ENCODE results near the gene CFAP77. TPM values are rescaled to one million over a fixed set of nuclear protein-coding genes. Genes with fewer than 3 reads are reported as not detected.

CFAP77 gene
- total and polyA plus RNA-seq, 2 of the 13 experiments (the other 11 are each of a cell fraction or from before 2014, with no cell fraction given), result not detected

DNA sequence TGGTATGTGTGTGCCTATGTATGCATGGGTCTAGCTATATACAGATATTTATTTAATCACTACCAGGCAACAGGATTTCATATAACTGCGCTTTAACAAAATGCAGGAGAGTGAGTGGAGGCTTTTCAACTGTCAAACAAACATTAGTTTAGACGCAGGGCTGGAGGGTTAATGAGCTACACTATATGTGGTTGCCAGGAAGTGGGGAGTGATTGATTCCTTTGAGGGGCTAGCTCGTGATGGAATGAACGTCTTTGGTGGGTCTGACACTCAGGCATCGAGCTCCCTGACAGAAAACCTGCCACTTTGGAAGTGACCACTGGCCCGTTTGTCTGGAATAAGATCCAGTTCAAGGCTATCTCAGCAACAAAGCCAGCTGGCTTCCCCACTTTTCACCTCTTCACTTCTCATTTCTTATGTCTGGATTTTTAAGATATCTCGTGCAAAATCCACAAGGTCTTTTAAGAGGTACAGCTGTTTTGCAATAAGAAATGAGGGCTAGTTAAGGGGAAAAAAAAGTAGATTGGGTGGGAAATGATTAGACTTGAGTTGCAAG is 78.0 kb downstream of the CFAP77 start (continued):
- TF ChIP-seq, protein P1, sequence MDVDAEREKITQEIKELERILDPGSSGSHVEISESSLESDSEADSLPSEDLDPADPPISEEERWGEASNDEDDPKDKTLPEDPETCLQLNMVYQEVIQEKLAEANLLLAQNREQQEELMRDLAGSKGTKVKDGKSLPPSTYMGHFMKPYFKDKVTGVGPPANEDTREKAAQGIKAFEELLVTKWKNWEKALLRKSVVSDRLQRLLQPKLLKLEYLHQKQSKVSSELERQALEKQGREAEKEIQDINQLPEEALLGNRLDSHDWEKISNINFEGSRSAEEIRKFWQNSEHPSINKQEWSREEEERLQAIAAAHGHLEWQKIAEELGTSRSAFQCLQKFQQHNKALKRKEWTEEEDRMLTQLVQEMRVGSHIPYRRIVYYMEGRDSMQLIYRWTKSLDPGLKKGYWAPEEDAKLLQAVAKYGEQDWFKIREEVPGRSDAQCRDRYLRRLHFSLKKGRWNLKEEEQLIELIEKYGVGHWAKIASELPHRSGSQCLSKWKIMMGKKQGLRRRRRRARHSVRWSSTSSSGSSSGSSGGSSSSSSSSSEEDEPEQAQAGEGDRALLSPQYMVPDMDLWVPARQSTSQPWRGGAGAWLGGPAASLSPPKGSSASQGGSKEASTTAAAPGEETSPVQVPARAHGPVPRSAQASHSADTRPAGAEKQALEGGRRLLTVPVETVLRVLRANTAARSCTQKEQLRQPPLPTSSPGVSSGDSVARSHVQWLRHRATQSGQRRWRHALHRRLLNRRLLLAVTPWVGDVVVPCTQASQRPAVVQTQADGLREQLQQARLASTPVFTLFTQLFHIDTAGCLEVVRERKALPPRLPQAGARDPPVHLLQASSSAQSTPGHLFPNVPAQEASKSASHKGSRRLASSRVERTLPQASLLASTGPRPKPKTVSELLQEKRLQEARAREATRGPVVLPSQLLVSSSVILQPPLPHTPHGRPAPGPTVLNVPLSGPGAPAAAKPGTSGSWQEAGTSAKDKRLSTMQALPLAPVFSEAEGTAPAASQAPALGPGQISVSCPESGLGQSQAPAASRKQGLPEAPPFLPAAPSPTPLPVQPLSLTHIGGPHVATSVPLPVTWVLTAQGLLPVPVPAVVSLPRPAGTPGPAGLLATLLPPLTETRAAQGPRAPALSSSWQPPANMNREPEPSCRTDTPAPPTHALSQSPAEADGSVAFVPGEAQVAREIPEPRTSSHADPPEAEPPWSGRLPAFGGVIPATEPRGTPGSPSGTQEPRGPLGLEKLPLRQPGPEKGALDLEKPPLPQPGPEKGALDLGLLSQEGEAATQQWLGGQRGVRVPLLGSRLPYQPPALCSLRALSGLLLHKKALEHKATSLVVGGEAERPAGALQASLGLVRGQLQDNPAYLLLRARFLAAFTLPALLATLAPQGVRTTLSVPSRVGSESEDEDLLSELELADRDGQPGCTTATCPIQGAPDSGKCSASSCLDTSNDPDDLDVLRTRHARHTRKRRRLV (CRISPR knock-in tag; IDR thresholded peaks at IDR 0.05), result no peak
- TF ChIP-seq, protein P2, sequence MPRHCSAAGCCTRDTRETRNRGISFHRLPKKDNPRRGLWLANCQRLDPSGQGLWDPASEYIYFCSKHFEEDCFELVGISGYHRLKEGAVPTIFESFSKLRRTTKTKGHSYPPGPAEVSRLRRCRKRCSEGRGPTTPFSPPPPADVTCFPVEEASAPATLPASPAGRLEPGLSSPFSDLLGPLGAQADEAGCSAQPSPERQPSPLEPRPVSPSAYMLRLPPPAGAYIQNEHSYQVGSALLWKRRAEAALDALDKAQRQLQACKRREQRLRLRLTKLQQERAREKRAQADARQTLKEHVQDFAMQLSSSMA (CRISPR knock-in tag; IDR thresholded peaks at IDR 0.05), result no peak

DNA sequence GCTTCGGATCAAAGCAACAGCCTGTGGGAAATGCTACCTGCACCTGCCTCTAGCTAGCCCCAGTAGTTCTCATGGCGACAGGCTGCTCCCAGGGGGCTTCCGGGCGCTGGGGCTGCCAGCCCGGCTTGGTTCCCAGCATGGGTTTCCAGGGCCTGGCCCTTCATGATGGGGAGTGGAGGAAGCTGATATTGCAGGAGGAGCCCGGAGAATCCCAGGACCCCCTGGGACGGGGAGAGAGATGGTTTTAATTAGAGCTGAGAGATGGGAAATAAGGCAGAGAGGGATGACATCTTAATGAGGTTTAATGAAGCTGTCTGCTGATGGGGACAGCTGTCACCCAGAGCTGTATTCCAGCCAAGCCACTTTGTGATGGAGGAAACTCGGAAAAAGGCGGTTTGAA is 78.6 kb downstream of the CFAP77 start:
- no peak for TF ChIP-seq ZNF263 (CRISPR knock-in tag; IDR thresholded peaks at IDR 0.05)
- TF ChIP-seq MAFF (IDR thresholded peaks at IDR 0.05; ENCODE audit: low read depth, low read length), result no peak
- TF ChIP-seq ZSCAN22 (CRISPR knock-in tag; IDR thresholded peaks at IDR 0.05), result no peak
- no peak for TF ChIP-seq YEATS2 (CRISPR knock-in tag; IDR thresholded peaks at IDR 0.05; ENCODE audit: borderline replicate concordance)
- TF ChIP-seq, protein P3, sequence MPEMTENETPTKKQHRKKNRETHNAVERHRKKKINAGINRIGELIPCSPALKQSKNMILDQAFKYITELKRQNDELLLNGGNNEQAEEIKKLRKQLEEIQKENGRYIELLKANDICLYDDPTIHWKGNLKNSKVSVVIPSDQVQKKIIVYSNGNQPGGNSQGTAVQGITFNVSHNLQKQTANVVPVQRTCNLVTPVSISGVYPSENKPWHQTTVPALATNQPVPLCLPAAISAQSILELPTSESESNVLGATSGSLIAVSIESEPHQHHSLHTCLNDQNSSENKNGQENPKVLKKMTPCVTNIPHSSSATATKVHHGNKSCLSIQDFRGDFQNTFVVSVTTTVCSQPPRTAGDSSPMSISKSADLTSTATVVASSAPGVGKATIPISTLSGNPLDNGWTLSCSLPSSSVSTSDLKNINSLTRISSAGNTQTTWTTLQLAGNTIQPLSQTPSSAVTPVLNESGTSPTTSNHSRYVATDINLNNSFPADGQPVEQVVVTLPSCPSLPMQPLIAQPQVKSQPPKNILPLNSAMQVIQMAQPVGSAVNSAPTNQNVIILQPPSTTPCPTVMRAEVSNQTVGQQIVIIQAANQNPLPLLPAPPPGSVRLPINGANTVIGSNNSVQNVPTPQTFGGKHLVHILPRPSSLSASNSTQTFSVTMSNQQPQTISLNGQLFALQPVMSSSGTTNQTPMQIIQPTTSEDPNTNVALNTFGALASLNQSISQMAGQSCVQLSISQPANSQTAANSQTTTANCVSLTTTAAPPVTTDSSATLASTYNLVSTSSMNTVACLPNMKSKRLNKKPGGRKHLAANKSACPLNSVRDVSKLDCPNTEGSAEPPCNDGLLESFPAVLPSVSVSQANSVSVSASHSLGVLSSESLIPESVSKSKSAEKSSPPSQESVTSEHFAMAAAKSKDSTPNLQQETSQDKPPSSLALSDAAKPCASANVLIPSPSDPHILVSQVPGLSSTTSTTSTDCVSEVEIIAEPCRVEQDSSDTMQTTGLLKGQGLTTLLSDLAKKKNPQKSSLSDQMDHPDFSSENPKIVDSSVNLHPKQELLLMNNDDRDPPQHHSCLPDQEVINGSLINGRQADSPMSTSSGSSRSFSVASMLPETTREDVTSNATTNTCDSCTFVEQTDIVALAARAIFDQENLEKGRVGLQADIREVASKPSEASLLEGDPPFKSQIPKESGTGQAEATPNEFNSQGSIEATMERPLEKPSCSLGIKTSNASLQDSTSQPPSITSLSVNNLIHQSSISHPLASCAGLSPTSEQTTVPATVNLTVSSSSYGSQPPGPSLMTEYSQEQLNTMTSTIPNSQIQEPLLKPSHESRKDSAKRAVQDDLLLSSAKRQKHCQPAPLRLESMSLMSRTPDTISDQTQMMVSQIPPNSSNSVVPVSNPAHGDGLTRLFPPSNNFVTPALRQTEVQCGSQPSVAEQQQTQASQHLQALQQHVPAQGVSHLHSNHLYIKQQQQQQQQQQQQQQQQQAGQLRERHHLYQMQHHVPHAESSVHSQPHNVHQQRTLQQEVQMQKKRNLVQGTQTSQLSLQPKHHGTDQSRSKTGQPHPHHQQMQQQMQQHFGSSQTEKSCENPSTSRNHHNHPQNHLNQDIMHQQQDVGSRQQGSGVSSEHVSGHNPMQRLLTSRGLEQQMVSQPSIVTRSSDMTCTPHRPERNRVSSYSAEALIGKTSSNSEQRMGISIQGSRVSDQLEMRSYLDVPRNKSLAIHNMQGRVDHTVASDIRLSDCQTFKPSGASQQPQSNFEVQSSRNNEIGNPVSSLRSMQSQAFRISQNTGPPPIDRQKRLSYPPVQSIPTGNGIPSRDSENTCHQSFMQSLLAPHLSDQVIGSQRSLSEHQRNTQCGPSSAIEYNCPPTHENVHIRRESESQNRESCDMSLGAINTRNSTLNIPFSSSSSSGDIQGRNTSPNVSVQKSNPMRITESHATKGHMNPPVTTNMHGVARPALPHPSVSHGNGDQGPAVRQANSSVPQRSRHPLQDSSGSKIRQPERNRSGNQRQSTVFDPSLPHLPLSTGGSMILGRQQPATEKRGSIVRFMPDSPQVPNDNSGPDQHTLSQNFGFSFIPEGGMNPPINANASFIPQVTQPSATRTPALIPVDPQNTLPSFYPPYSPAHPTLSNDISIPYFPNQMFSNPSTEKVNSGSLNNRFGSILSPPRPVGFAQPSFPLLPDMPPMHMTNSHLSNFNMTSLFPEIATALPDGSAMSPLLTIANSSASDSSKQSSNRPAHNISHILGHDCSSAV (CRISPR knock-in tag; IDR thresholded peaks at IDR 0.05; ENCODE audit: borderline replicate concordance), result no peak
- ATAC-seq (no peak), DNase-seq (ENCODE audit: low spot score) (no peak), FAIRE-seq (no peak)
- Histone ChIP-seq H4K20me1 (ENCODE audit: insufficient read depth, low read length) (no peaks in the 10 kb centered on the region), H3K4me2 (ENCODE audit: low read depth, low read length) (no peak overlapping the region), H3K79me2 (ENCODE audit: insufficient read depth, low read length) (no peaks in the 10 kb centered on the region), H3K9me3 (ENCODE audit: low read length) (no peaks in the 10 kb centered on the region), H3K36me3 (replicated peaks in 1 of 2; ENCODE audit: control insufficient read depth in 1 of 2, insufficient read depth in 2 of 2, low read length in 2 of 2) (no peaks in the 10 kb centered on the region), H2AFZ (ENCODE audit: low read length) (no peak overlapping the region), H3K4me3 (replicated peaks in 1 of 3; ENCODE audit: insufficient read depth in 1 of 3, low read depth in 2 of 3, low read length in 3 of 3) (no peak overlapping the region), H3K27me3 (ENCODE audit: control insufficient read depth in 1 of 2, insufficient read depth in 2 of 2, low read length in 2 of 2) (peaks cover 5 to 68% of the 10 kb centered on the region in 2 experiments; a peak in 4 of 5 replicates), H3K27ac (ENCODE audit: extremely low read length, insufficient read depth, low read length) (no peak overlapping the region), H3K9ac (ENCODE audit: insufficient read depth, low read depth, low read length) (no peak overlapping the region), H3K4me1 (ENCODE audit: insufficient read depth, low read length) (no peaks in the 10 kb centered on the region)
- intact Hi-C loops (cut with micrococcal nuclease; ENCODE audit: unreplicated experiment) (no loop called here), in situ Hi-C loops (cut with HindIII; ENCODE audit: extremely low pct_ligation_motif_present, low pct_unique_long_range_greater_than_20kb) (no loop called here)
- ChIA-PET POLR2A (no interaction called here), CTCF (ENCODE audit: low intra/inter-chr PET ratio, low total read pairs) (no interaction called here)
- no TSS peak for BruUV-seq (replicated peaks)
- WGBS (ENCODE audit: low lambda C conversion rate), result 3% methylated on average over 8 of the region's 9 CpGs
